Stimulated activated CD4-positive, alpha-beta T cell treated with anti-CD3 and anti-CD28 coated beads, TNF-alpha, amount 100 ng/mL, for 48 hours (primary cell): ENCODE measurements around the gene IL36B.
"Not testable (repeated sequence)": the region's sequence is repeated elsewhere in the genome, so short reads cannot be mapped to it uniquely, and the experiment has no call there.

Experiments
- DNase-seq, 3 donors: peaks; one replicate each; pipeline ENCODE4 v3.0.0-alpha.2; 2020; ENCODE audit warnings: low read depth in 3 of 3

IL36B gene

DNA sequence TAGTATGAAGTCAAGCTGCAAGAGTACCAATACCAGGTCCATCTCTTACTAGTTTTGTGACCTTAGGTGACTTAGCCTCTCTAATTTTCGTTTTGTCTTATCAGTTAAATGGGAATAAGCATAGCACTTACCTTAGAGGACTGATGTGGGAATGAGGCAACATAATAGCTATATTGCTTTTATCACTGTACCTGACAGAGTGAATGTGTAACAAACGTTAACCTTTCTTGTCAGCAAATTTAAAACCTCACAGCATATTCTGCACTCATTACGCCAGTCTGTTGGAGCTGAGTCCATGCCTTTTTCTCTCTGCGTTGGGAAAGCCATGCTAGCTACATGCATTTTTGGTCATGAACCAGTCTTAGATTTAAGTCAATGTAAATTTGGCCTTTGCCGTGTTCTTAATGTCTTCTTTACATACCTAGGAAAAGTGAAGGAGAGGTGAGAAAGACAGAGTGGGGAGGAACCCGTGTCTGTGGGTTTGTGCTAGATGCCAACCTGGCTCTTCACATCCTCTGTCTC is at the start of gene IL36B:
Gene IL36B, minus strand, starts transcription at position 472 of the 522 bp plus-strand sequence.
- DNase-seq: no peak

DNA sequence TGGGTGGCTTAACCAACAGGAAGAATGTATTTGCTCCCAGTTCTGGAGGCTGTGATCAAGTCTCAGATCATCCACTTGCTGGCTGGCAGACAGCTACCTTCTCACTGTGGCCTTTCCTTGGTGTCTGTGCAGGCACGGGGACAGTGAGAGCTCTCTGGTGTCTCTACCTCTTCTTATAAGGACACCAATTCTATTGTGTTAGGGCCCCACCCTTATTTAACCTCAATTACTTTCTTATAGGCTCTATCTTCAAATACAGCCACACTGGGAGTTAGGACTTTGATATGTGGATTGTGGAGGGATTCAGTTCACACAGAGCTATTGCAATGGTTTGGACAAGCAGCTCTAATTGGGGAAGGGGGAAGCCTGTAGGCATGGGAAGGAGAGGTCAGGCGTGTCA is 49.5 kb upstream of the IL36B start:
- no peak for DNase-seq

DNA sequence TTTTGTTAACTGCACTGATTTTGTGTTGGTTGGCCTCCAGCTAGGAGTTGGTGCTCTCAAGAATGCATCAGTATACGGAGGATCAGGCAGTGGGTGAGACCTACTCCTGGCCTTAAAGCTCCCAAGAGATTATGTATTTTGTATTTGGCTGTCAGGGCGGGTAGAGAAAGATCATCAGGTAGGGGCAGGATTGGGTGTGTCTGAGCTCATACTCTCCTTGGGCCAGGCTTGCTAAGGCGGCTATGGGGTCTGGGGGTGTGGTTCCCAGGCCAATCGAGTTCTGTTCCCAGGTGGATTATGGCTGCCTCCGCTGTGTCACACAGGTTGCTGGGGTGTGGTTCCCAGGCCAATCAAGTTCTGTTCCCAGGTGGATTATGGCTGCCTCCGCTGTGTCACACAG is 45.9 kb upstream of the IL36B start:
- DNase-seq: no peak

GRCh38 chr2:113098041-113098440 is 45.4 kb upstream of the IL36B start:
- no peak for DNase-seq

- not testable (repeated sequence) for DNase-seq
Measured at GRCh38 chr2:113096842-113097618, 44.4 kb upstream of the IL36B start.

DNA sequence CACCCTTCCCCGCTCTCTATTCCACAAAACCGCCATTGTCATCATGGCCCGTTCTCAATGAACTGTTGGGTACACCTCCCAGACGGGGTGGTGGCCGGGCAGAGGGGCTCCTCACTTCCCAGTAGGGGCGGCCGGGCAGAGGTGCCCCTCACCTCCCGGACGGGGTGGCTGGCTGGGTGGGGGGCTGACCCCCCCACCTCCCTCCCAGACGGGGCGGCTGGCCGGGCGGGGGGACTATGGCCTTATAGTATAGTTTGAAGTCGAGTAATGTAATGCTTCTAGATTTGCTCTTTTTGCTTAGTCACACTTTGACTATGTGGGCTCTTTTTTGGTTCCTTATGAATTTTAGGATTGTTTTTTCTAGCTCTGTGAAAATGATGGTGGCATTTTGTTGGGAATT is 43.6 kb upstream of the IL36B start:
- DNase-seq: not testable (repeated sequence)

GRCh38 chr2:113093613-113093977 is 40.9 kb upstream of the IL36B start:
- DNase-seq: no peak

DNA sequence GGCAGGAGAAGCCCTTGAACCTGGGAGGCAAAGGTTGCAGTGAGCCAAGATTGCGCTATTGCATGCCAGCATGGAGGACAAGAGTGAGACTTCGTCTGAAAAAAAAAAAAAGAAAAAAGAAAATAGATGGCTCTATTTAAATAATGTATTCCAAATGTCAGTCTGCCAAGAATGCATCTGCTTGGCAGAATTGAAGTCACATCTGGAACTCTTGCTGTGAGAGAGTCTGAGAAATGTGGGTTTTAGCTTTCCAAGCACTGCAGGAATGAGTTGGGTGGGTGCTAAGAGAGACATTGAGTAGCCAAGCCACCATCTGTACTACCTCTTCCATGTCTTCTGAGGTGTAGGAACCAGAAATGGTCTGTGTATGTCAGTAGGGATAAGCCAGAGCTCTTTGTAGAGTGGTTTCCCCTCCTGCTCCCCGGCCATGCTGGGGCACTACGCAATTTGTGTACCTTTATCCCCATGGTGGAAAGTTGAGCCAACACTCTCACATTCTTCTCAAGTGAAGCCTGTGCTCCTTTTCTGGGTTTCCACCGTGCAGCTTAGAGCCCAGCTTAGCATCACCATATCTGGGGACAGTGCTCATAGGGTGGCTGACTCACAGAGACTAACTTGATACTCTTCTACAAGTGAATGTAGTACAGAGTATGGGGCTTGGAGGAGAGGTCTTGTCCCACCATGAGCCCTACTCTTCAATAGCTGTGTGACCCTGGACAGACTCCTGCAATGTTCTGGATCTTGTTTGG is 40.4 kb upstream of the IL36B start:
- no peak for DNase-seq

GRCh38 chr2:113091231-113091896 is 38.7 kb upstream of the IL36B start:
- no peak for DNase-seq

- no peak for DNase-seq
Measured at GRCh38 chr2:113089916-113090315, 37.2 kb upstream of the IL36B start.

- no peak for DNase-seq
Measured at GRCh38 chr2:113088213-113088992, 35.7 kb upstream of the IL36B start.

DNA sequence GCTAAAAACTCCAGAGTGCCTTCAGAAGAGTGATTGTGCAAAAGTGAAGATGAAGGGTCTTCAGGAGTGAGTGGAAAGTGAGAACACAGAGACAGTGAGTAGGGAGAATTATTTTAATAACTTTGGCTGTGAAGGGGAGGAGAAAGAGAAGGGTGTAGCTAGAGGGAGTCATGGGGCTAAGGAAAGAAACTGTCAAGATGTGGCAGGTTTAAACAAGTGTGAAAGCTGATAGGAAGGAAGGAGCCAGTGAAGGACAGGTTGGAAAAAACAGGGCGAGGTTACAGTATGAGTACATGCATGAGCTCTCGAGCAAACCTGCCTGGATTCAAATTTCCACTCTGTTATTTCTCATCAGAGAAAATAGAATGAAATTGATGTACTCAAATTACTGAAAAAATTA is 32.9 kb upstream of the IL36B start:
- DNase-seq: no peak

- DNase-seq: no peak
Measured at GRCh38 chr2:113084249-113085000, 31.8 kb upstream of the IL36B start.

DNA sequence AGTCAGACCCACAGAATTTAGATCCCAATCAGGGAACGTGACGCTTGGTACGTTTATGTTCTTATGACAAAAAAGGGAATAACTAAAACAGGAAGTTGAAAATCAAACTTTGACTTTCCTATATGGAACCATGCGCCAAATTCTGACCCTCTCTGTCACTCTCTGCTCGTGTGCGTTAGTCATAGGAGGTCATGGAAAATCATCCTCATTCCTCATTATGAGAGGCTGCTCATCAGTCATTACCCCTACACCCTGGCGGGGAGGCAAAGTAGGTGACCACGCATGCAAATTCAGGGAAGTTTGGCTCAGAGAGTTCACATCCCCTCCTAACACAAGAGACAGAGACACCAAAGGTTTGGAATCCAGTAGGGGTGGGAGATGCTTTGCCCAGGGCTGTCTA is 30.6 kb upstream of the IL36B start:
- DNase-seq: no peak

DNA sequence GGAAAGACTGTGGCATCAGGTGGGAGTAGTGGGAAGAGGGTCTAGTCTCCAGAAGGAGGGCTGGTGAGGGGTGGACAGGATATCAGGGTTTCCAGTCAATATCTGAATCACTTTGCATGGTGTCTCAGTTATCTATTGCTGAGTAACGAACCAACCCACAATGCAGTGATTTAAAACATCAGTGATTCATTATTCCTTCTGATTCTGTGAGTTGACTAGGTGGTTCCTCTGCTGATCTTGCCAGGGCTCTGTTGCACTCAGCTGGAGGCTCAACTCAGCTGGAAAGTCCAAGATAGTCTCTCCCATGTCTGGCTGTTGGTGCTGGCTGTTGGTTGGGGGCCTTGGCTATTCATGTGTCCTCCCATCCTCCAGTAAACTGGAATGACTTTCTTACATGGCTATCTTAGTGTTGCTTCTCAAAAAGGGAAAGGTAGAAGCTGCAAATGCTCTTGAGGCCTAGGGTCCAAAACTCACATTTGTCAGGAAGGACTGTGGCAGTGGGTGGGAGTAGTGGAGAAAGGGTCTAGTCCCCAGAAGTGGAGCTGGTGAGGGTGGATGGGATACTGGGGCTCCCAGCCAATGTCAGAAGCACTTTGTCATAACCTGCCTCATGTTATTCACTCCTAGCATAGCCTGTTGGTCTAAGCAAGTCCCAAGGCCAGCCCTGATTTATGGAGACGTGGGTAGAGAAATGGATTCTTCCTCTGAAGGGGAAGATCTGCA is 29.0 kb upstream of the IL36B start:
- no peak for DNase-seq

- DNase-seq: peak in 2 of 3 donors; percentile 33 to 42
Measured at GRCh38 chr2:113080134-113080533, 27.5 kb upstream of the IL36B start.

DNA sequence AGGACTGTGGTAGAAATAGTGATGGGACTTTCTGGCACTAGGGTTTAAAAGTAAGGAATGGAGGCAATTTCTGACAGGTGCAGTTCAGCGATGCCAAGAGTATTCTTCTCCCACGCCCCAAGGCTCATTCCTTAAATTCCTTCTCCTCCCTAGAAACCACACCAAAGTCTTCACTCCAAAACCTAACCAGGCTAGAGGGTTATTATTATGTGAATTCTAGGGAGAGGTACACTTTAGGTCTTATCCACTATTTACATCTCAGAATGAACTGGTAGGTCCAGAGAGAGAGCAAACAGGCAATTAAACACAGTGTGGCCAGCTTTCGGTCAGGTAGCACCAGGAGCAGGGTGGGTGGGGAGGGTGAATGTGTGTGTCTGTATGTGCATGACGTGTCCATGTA is 26.5 kb upstream of the IL36B start:
- DNase-seq: no peak

GRCh38 chr2:113078350-113078839 is 25.7 kb upstream of the IL36B start:
- DNase-seq: no peak

DNA sequence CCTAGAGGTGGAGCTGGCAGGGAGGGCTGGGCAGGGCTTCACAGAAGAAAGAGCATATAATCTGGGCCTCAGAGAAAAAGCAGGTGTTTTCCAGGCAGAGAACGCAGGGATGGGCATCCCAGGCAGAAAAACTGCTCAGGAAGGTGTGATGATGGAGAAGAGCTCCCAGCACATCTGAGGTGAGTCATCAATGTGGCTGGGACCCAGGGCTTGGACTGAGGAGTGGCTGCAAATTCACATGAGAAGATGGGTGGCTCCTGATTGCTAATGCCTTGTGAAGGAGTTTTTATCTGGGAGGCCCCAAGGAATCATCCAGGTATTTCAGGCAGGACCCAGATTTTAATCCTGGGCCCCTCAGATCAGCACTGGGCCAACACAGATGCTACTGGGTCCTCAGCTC is 25.3 kb upstream of the IL36B start:
- no peak for DNase-seq
